GM11168 (cell line): ENCODE measurements around the gene ATF2.

Experiments
- in situ Hi-C: fragments of 300-500 bp; cut with MboI; formaldehyde crosslinking; loops from one replicate; pipeline ENCODE4 v1.12.0; 2022; ENCODE audit warnings: low sequenced_read_pairs; ENCODE audit not compliant: unreplicated experiment

The ATF2 gene

DNA sequence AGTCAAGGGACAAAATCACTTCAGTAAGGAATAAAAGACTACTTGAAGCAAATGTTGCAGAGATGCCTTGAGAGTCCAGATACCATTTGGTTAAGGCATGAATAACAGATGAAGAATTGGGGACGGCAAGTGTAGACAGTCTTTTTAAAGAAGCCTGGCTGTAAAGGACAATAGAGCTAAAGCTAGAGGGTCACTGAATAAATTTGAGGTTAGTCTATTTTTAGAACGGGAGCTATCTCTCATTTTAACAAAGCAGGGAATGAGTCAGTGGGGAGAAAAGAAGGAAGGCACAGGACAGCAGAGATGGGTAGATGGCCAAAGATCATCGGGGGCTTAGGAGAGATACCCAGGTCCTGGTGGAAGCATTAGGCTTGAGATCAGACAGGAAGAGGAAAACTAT lies 132.2 kb downstream of the ATF2 start:
- in situ Hi-C loops: no loop called here

- in situ Hi-C loops: no loop called here
Observed at GRCh38 chr2:175034716-175035115, 133.3 kb downstream of the ATF2 start.

GRCh38 chr2:175030380-175031271 lies 137.4 kb downstream of the ATF2 start:
- in situ Hi-C loops: no loop called here

GRCh38 chr2:175027755-175028154 lies 140.2 kb downstream of the ATF2 start:
- in situ Hi-C loops: no loop called here

DNA sequence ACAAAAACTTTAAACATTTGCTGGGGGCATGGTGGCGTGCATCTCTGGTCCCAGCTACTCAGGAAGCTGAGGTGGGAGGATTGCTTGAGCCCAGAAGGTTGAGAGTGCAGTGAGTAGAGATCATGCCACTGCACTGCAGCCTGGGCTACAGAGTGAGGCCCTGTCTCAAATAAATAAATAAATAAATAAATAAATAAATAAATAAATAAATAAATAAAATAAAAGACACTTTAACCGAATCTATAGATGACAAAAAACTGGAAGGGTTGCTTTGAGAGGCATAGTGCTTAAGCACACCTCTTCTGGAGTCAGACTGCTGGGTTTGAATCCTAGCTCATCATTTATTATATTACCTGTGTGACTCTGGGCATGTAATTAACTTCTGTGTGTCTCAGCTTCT lies 141.6 kb downstream of the ATF2 start:
- in situ Hi-C loops: no loop called here

DNA sequence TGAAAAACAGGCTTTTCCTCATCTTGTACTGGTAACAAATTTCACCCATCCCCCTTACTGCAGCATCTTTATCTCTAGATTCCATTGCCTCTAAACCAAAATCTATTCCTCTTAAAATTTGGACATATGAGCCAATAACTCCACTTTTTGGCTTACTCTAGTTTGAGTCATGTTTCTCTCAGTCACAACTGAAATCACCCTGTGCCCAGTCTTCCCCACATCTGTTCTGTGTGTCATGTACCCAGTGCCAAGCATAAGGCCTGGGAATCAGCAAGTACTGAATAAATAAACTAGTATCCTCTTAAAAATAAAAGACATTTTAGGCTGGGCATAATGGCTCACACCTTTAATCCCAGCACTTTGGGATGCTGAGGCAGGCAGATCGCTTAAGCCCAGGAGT lies 142.1 kb downstream of the ATF2 start:
- in situ Hi-C loops: no loop called here

GRCh38 chr2:175025233-175025632 lies 142.8 kb downstream of the ATF2 start:
- in situ Hi-C loops: no loop called here

DNA sequence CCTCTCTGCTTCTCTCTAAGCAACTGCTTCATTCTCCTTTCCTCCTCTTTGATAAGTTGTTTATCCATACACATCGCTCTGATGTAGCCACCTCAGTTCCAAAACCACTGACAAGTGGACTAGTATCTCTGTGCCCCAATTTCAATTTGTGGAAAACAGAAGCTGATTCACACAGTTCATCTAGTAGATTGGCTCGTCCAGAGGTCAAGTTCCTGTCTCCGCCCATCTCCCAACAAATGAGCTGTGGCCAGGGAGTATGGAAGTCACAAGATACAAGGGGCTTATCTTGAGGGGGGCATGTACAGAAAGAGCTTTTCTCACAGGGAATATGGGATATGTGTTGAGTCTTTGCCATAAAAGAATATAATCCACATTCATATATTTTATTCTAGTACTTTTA lies 145.1 kb downstream of the ATF2 start:
- in situ Hi-C loops: no loop called here
